NCI-H2196 treated with DMSO at 0.1 percent for 48 hours (cell line): ENCODE results near the gene DPP6.

Experiments
- DNase-seq: peaks from one replicate; lab custom pipeline; 2025; ENCODE audit not compliant: unreplicated experiment; lab: John Stamatoyannopoulos, UW

Gene DPP6

DNA sequence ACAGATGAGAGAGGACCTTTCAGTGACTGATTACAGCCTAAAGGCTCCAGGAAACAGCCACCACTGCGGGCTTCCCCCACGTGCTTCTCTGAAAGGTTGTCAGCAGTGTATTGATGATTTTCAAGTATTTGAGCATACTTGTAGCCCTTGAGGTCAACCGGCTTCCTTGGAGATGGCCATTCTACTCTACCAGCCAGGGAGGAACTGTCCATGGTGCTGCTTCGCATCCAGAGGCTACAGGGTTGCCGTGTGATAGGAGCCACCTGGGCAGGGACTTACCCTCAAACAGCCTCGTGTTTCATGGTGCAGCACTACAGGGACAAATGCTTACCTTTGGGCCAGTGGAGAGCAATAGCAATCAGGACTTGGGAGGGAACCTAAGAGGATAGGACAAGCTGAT lies 179.5 kb downstream of the DPP6 start:
- DNase-seq = no peak

DNA sequence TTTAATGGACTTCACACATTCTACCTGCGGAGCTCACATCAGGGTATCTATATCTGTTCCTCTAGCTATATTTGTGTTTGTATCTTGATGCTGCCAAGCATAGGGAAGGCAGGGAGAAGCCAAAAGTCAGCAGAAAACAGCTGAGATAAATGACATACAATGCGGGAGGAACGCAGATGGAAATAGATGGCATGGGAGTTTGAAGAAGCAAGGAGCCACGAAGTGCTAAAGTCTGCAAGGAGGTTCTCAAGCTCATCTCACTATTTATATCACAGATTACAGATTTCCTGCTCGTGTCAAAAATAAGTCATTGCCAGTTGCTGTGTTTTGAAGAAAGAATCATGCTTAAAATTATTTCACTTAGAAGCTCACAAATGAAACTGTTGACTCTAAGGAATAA lies 180.5 kb downstream of the DPP6 start:
- no peak for DNase-seq

DNA sequence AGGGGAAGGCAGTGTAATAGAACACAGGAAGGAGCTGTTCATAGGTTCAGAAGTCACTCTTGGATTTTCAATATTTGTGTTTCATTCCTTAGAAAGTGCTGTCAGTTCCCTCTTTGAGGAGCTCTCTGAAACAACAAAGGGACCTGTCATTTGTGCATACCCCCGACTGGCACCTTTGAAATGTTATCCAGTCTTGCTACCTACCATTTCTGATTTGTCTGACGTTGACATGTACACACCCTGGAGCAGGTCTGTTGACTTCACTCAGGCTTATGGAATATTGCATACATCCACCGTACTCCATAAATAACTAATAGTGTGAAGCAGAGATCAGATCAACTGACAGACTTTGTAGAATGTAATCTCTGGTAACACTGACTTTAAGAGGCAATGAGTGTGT lies 189.8 kb downstream of the DPP6 start:
- no peak for DNase-seq

DNA sequence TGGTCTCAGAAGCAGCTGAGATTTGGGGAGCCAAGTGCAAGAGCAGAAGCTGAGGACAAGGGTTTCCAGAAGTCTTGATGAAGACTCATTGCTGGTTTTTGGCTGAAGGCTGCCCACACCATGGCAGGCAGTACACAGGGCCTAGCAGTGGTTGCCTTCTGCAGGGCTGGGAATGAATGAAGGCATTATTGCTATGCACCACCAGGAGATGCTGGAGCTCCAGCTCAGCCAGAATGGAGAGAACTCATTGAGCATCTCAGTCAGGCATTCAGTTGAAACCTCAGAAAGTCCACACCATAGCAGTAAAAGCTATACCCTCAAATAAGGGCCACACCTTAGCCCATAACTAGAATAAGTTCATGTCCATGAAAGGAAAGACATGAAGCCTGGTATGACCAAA lies 190.5 kb downstream of the DPP6 start:
- no peak for DNase-seq

DNA sequence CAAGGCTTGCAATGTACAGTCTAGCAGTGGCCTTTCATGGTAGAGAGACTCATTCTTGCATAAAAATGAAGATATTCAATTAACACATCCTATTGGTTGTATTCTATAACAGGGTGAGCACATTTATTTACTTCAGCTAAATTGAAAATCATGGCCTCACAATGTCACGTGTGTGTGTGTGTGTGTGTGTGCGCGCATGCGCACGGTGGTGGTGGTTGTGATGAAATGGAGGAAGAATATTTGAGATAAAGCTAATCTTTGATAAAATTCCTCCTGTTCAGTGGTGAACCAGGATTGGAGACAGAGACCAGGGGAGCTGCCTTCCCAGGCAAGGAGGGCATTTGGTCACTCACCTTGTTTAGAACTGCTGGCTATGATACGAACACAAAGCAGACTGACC lies 199.8 kb downstream of the DPP6 start:
- DNase-seq = no peak

DNA sequence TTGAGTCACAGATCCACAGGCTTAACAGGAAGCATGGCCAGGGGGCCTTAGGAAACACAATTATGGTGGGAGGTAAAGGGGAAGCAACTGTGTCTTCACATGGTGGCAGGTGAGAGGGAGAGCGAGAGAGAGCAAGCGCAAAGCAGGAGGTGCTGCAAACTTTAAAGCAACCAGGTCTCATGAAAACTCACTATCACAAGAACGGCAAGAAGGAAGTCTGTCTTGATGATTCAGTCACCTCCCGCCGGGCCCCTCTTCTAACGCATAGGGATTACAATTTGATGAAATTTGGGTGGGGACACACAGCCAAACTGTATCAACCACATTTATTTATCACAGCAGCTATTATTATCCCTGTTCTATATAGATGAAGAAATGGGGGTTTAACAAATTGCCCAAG lies 201.6 kb downstream of the DPP6 start:
- DNase-seq = no peak

DNA sequence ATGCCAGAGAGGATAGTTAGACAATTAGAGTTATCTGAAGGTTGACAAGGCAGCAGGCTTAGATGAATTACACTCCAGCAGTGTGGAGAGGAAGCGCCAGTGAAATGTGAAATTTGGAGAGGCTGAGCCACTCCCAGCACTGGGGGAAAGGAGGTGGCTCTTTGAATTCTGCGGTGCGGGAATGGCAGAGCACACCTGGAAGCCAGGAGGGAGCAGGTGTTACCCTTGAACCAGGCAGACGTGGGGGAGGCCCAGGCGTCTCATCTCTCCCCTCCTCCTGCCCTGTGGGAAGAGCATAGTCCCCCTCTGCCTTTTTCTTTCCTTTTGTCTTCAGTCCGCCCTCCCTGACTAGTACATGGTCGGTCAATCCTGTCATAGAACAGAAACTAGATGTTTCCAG lies 203.1 kb downstream of the DPP6 start:
- no peak for DNase-seq

DNA sequence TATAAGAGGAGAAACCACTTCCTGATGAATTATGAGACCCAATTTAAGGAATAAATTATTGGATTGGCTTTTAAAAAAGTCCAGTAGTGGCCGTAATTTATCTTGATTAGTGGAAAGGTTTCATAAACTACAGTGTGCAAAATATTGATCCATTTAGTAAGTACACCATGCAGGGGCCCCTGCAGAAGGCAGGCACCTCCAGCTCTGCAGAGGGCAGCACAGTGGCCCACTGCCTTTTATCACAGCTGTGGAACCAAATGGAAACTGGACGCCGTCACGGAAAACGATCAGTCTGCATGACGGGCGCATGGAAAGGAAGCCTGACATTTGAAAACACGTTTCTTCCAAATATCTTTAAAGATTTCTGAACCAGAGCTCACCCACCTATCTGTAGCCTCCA lies 204.0 kb downstream of the DPP6 start:
- DNase-seq = no peak

DNA sequence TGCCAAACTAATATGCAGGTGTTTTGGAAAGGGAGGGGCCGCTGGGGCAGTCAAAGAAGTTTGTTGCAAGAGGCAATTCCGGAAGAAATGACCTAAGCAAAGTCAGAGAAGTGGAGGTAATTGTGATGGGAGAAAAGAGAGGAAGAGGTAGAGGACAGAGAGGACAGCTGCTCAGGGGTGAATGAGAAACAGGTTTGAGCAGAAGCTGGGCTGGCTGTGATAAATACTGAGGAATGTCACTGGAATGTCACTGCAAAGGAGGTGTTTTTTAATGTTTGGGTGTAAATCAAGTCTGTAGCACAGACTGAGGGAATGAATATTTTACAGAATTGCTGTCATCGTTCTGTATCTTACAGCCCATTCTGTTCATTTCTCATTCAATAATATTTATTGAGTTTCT lies 207.2 kb downstream of the DPP6 start:
- DNase-seq = no peak

DNA sequence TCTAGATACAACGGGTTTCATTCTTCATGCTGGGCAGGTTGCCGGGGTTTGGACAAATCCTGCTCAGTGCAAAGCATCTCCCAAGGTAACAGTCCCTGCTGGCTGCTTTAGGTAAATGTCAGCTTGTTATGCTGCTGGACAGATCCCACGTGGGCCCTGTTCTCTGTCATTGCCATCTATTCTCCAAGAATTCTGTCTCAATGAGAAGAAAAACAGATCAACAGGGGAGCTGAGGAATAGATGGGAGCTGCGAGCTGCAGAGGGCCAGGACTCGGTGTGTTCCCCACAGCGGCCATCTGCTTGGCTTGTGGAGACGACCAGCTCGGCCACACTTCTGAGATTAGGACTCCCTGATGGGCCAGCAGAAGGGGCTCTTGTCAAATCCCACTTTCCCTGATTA lies 235.2 kb downstream of the DPP6 start:
- DNase-seq = no peak

DNA sequence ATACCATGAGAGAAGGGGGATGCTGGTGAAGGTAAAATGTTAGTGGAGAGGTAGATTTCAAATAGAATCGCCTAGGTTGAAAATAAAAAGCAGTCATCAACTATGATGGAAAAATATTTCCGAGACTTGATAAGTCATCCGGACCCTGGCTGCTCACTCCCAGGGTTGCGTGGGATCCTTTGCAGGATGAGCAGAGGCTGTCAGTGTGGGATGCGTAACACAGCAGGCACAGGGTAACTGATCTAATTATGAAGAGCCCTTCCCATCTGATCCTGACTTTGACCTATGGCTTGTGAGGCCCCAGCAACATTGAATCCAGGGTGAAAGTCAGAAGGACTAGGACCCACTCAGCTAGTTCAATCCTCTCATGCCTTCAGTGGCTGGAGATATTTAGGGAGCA lies 236.9 kb downstream of the DPP6 start:
- no peak for DNase-seq

DNA sequence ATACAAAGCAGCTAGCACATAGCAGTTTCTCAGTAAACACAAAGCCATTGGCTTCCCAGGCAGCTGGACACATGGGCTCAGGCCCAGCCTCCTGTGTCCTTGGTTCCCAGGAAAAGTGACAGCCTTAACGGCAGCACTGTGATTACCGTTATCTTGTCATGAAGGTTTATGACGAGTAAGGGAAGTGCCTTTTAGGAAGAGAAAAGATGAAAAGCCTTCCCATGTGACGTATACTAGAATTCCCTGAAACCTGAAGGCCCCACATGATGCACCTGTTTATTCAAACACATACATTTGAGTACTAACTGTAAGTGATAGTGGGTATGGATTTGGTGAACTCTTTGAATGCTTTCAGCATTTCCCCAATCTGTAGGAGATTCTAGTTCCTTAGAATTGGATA lies 244.2 kb downstream of the DPP6 start:
- no peak for DNase-seq

DNA sequence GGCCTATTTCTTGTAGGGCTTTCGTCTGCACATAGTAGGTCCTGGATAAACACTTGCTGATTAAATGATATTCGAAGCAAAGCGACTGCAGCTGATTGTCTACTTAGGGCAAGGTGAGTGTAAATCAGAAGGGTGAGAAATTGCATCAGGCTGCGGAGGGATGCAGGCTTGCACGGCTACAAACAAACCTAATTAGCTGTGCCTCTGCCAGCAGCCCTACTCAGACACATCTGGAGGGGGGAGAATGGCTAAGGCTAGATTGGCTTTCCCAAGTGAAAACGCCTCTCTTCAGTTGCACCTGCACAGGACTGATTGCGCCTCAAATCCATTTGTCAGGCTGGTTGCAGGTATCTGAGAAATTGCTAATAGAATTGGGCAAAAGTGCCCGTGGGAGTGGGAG lies 247.5 kb downstream of the DPP6 start:
- DNase-seq = no peak

DNA sequence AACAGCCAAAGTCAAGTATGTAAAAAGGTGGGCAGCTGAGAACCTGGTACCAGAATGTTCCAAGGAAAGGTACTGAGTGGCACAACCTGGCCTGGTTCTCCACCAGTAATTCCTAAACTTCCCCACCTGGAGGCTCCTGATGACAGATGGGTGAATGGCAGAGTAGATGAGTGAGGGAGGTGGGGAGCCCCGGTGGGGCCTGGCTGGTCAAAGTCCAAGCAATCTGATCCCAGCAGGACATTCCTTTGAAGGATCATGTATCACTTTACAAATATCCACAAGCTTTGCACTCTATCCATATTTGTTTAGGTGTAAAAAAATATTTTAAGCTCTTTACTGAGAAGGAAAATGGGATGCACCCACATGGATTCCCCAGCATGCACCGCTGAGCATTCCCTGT lies 250.2 kb downstream of the DPP6 start:
- no peak for DNase-seq

DNA sequence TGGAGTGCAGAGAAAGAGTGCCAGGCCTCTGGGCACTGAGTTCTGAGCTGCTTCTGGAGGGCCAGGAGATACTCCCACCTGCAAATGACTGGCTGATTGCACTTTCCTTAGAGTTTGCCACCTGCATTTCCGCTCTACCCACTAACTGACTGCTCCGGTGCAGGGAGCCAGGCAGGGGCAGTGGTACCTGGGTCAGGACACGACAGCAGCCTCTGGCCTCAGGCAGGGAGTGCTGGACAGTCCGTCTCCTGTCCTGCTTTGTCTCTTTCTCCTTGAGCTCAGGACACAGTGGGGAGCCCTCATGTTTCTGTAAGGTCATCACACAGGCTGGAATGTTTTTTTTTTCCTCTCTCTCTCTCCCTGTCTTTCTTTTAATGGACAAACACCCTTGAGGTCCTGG lies 252.0 kb downstream of the DPP6 start:
- DNase-seq = no peak

DNA sequence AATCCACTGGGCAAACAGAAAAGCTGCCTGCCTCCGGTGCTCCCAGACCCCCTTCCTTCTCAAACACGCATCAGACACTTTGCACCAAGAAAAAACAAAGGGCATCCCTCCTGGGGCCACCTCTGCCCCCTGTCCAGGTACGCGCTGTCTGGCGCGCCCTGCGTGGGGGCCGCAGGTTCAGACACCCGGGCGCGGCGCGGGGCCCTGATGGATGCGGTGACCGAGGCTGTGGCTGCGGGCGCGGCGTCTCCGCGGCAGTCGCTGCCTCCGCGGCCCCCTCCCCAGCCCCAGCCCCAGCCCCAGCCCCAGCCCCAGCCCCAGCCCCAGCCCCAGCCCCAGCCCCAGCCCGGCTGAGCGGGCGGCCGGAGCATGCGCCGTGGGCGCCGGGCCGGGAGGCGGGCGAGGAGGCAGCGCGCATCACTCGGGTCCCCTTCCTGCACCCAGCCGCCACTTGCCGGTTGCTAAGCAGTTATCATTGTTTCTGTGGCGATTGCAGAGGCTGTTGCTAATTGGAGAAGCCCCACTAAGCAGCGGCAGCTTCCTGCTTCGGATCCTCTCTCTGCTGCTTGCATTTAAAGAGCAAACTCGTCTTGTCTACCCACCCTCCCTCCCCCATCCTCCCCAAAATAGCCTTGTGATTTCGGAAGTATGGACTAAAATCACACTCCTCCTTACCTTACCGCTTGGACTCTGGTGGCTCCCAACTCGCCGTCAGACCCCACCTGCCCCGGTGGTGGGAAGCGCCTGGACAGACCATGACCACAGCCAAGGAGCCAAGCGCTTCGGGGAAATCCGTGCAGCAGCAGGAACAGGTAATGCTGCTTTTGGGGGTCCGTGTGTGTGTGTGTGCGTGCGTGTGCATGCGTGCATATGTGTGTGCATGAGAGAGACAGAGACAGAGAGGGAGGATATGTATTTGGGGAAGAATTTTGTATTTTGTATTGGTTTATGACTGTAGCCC lies 252.8 kb downstream of the DPP6 start:
- DNase-seq = no peak

DNA sequence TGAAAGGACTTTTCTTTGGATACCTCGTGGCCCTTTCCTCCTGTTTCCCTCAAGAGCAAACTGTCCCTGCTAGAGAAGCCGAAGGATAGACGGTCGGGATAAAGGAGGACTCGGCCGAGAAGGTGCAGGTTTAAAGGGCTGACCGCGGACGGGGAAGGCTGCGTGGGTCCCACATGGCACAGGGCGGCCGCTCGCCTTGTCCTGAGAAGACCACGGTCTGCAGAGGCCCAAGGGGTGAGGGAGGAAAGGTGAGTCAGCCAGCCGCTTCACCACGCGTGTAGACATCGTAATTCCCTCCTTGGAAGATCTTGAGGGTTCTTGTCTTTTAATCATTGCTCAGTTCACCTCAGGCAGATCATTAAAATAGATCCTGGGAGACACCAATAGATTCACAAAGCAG lies 253.8 kb downstream of the DPP6 start:
- DNase-seq = no peak

DNA sequence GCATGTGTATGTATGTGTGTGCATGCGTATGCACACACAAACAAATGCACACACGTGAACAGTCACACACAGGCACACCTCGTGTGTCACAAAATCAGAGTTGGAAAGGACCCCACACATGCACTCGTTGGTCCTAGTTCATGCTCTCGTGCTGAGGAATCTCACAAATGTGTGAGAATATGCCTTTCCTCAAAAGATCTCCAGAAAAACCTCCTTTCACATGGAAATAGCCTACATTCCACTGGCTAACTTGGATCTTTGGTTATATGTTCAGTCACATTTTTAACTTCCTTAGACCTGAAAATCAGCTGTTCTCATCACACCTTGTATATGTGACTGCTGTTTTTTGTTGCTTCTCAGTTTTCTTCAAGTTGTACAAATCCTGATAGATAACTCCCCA lies 256.7 kb downstream of the DPP6 start:
- no peak for DNase-seq

DNA sequence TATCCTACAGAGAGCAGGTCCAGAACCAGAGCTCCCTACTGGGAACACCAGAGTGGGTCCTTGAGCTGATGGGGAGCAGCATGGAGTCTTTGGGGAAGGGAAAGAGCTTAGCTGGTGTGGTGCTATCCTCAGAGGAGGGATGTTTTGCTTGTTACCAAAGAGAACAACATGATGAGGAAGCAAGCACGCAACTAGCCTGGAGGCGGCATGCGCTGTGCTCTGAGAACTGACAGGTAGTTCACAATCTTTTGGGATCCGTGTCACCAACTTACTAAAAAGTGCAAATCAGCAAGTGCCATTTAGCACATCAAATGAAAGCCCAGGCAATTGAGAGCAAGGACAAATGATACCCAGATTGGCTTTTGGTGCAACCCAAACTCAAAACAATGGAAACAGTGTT lies 257.9 kb downstream of the DPP6 start:
- DNase-seq = no peak

DNA sequence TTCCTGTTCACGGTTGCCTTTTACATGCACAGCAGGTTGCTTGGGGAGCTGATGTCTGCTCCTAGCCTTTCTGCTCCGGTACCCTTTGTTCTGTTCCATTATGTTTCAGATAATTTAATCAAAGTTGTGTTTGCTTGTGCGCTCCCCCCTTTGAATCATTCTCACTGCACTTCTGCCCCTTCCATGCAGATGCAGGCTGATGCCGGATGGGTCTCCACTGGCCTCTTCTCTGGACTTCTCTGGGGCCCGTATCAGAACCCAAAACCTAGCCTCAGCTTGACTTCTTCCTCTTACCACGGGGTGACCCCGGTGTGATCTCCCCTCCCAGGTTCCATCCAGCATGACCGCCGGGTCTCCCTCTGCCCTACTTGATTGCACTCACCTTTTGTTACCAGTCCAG lies 272.0 kb downstream of the DPP6 start:
- no peak for DNase-seq

DNA sequence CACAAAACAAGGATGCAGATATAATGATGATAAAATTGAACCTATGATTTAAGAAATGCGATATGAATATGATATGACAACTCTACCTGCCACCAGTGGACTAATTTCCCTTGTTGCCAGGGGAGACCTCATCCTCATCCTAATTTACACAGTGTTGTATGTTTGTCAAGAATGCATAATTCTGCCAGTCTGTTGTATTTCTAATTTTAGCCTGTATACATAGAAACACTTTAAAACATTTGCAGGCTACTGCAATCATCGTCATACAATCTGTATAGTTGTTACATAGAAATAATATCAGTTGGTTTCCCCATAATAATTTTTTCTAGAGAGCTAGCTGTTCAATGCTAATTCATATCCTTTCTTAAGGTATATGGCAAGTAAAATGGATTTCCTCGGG lies 274.2 kb downstream of the DPP6 start:
- DNase-seq = no peak

DNA sequence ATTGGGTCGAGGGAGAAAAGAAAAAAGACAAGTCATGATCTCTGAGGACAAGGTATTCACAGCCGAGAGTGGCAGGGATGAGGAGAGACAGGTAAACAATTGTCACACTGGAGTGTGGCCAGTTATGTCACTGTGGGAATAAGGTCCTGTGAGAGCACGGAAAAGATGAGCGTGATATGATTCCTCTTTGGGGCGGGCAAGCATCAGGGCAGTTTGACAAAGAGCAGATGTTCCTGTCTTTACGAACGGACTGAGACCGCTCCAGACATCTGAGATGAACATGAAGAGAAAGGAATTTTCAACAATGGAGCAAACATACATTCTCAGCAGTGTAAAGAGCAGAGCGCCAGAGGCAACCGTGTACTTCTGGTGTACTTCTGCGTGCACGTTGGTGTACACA lies 278.1 kb downstream of the DPP6 start:
- no peak for DNase-seq
